Fibroblast of skin of back (primary cell): Measurements from ENCODE around the gene DNAH17.

ENCODE experiments used
- DNase-seq: peaks from one replicate; pipeline ENCODE4 v3.0.0-alpha.2; 2013

DNAH17 gene

GRCh38 chr17:78427140-78427539 is 150.1 kb downstream of the DNAH17 start:
- DNase-seq: no peak

- no peak for DNase-seq
Observed at GRCh38 chr17:78426293-78426879, 150.8 kb downstream of the DNAH17 start.

GRCh38 chr17:78425429-78425828 is 151.8 kb downstream of the DNAH17 start:
- no peak for DNase-seq

GRCh38 chr17:78423961-78424675 is 153.1 kb downstream of the DNAH17 start:
- DNase-seq: no peak

GRCh38 chr17:78422872-78423588 is 154.2 kb downstream of the DNAH17 start:
- no peak for DNase-seq

GRCh38 chr17:78422267-78422605 is 155.0 kb downstream of the DNAH17 start:
- no peak for DNase-seq

GRCh38 chr17:78421534-78422266 is 155.5 kb downstream of the DNAH17 start:
- DNase-seq: peak; percentile 66

GRCh38 chr17:78421084-78421533 is 156.1 kb downstream of the DNAH17 start:
- no peak for DNase-seq

- DNase-seq: no peak
Observed at GRCh38 chr17:78419970-78420815, 157.0 kb downstream of the DNAH17 start.

GRCh38 chr17:78418326-78419026 is 158.7 kb downstream of the DNAH17 start:
- no peak for DNase-seq

- no peak for DNase-seq
Observed at GRCh38 chr17:78417531-78417909, 159.7 kb downstream of the DNAH17 start.

GRCh38 chr17:78416791-78417530 is 160.2 kb downstream of the DNAH17 start:
- DNase-seq: no peak

- DNase-seq: peak; percentile 67
Observed at GRCh38 chr17:78415821-78416711, 161.1 kb downstream of the DNAH17 start.

GRCh38 chr17:78414178-78415162 is 162.7 kb downstream of the DNAH17 start:
- no peak for DNase-seq

GRCh38 chr17:78412403-78412802 is 164.8 kb downstream of the DNAH17 start:
- DNase-seq: no peak

- DNase-seq: no peak
Observed at GRCh38 chr17:78411241-78411857, 165.8 kb downstream of the DNAH17 start.

- no peak for DNase-seq
Observed at GRCh38 chr17:78409191-78409928, 167.8 kb downstream of the DNAH17 start.
